Sigmoid colon (tissue), 4 donors: ENCODE results near the gene TRIM47.

Experiments
- POLR2AphosphoS5 ChIP-seq, 4 donors: sonication (generic); formaldehyde crosslinking; IDR thresholded peaks; one replicate each; pipeline ENCODE4 v1.6.1; 2017; ENCODE audit warnings: antibody characterized with exemption in 4 of 4
- TF ChIP-seq, protein P1 (sequence below), 4 experiments: fragments of 450-650 bp in 3 of 4; fragments of 200-600 bp in 1 of 4; IDR thresholded peaks; one replicate each; pipeline ENCODE4 v1.5.1; 2016 to 2019; ENCODE audit warnings: antibody characterized with exemption in 4 of 4, mild to moderate bottlenecking in 3 of 4, moderate library complexity in 2 of 4

DNA sequence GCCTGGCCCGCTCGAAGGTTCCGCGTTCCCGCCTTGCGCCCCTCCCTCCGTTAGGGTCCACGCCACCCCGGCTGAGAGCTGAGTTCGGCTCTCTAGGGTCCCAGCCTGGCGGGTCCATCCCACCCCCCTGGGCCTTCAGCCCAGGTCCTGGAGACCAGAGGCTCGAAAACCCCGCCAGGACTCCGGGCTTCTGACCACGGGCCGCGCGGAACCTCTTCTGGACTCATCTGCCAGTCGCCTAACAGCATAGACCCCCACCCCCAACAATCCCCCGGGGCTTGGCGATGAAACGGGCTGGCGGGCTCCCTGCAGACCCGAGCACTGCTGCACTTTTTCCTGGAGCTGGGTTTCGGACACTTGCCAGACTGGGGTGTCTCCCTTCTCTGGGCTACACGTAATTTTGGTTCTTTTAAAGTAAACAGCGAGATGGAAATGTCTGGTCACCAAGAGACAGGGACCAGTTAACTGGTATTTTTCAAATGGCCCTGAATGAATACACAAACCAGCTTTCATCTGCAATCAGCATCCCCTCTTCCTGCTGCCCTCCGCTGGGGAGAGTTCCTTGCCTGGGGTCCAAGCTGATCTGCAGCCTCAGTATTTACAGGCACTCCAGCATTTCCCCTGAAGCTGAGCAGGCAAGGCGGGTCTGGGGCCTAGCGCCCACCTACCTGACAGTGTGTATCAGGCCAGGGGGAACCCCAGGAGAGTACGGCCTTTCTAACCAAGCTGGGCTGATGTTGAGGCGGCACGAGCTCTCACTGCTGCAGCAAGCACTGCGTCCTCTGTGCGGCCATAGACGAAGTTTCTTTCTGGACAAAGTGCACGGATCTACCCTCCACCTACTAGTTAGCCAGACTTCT, 19.0 kb upstream of the TRIM47 start:
- TF ChIP-seq, protein P1, sequence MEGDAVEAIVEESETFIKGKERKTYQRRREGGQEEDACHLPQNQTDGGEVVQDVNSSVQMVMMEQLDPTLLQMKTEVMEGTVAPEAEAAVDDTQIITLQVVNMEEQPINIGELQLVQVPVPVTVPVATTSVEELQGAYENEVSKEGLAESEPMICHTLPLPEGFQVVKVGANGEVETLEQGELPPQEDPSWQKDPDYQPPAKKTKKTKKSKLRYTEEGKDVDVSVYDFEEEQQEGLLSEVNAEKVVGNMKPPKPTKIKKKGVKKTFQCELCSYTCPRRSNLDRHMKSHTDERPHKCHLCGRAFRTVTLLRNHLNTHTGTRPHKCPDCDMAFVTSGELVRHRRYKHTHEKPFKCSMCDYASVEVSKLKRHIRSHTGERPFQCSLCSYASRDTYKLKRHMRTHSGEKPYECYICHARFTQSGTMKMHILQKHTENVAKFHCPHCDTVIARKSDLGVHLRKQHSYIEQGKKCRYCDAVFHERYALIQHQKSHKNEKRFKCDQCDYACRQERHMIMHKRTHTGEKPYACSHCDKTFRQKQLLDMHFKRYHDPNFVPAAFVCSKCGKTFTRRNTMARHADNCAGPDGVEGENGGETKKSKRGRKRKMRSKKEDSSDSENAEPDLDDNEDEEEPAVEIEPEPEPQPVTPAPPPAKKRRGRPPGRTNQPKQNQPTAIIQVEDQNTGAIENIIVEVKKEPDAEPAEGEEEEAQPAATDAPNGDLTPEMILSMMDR (IDR thresholded peaks at IDR 0.05): no peak
- no peak for TF ChIP-seq POLR2AphosphoS5 (IDR thresholded peaks at IDR 0.05)
